HEK293T (cell line): Measurements from ENCODE around the gene RABL6.

Source experiments
- CTCF ChIA-PET: fragments of 350-600 bp; formaldehyde crosslinking; extraction: SDS; loops from one replicate; lab custom pipeline; 2021; ENCODE audit warnings: antibody characterized with exemption, inconsistent platforms; lab: Yijun Ruan, JAX
- POLR2A ChIA-PET: fragments of 350-600 bp; formaldehyde crosslinking; extraction: SDS; loops from one replicate; lab custom pipeline; 2020; ENCODE audit warnings: antibody characterized with exemption, inconsistent platforms; lab: Yijun Ruan, JAX
- DNase-seq: peaks from one replicate; pipeline ENCODE4 v3.0.0; 2012; ENCODE audit warnings: mixed read lengths; ENCODE audit errors: extremely low spot score
- ARNT ChIP-seq: fragments of 450-650 bp; IDR thresholded peaks from 2 replicates; pipeline ENCODE4 v1.6.1; 2017; ENCODE audit warnings: mild to moderate bottlenecking
- BHLHE40 ChIP-seq: fragments of 450-650 bp; IDR thresholded peaks from 2 replicates; pipeline ENCODE4 v1.6.1; 2016; ENCODE audit warnings: mild to moderate bottlenecking, moderate library complexity, borderline replicate concordance
- CTBP1 ChIP-seq: fragments of 450-650 bp; IDR thresholded peaks from 2 replicates; pipeline ENCODE4 v1.6.1; 2016; ENCODE audit warnings: borderline replicate concordance
- ELF4 ChIP-seq: fragments of 450-650 bp; IDR thresholded peaks from 2 replicates; pipeline ENCODE4 v1.6.1; 2017; ENCODE audit warnings: antibody characterized with exemption
- FOXA1 ChIP-seq: fragments of 450-650 bp; IDR thresholded peaks from 2 replicates; pipeline ENCODE4 v1.6.1; 2016; ENCODE audit warnings: mild to moderate bottlenecking
- FOXK2 ChIP-seq: fragments of 450-650 bp; IDR thresholded peaks from 2 replicates; pipeline ENCODE4 v1.6.1; 2016; ENCODE audit warnings: mild to moderate bottlenecking
- FOXM1 ChIP-seq: fragments of 450-650 bp; IDR thresholded peaks from 2 replicates; pipeline ENCODE4 v1.6.1; 2017; ENCODE audit warnings: mild to moderate bottlenecking, borderline replicate concordance
- HDGF ChIP-seq: fragments of 450-650 bp; IDR thresholded peaks from 2 replicates; pipeline ENCODE4 v1.6.1; 2017; ENCODE audit warnings: antibody characterized with exemption, borderline replicate concordance
- L3MBTL2 ChIP-seq: fragments of 450-650 bp; conservative IDR thresholded peaks from 2 replicates; pipeline ENCODE4 v1.6.1; 2016; ENCODE audit warnings: mild to moderate bottlenecking
- LEF1 ChIP-seq: fragments of 450-650 bp; IDR thresholded peaks from 2 replicates; pipeline ENCODE4 v1.6.1; 2017; ENCODE audit warnings: mild to moderate bottlenecking, borderline replicate concordance
- NFRKB ChIP-seq: fragments of 450-650 bp; IDR thresholded peaks from 2 replicates; pipeline ENCODE4 v1.6.1; 2016; ENCODE audit warnings: mild to moderate bottlenecking, moderate library complexity
- SP1 ChIP-seq: fragments of 450-650 bp; IDR thresholded peaks from 2 replicates; pipeline ENCODE4 v1.6.1; 2017
- SUZ12 ChIP-seq: fragments of 450-650 bp; IDR thresholded peaks from 2 replicates; pipeline ENCODE4 v1.6.1; 2016; ENCODE audit warnings: mild to moderate bottlenecking
- TARDBP ChIP-seq: fragments of 450-650 bp; IDR thresholded peaks from 2 replicates; pipeline ENCODE4 v1.6.1; 2016
- ZNF384 ChIP-seq: fragments of 450-650 bp; IDR thresholded peaks from 2 replicates; pipeline ENCODE4 v1.6.1; 2016
- TF ChIP-seq, protein P1 (sequence below): fragments of 450-650 bp; IDR thresholded peaks from 2 replicates; pipeline ENCODE4 v1.6.1; 2016

The RABL6 gene

GRCh38 chr9:136851941-136852663, 44.4 kb downstream of the RABL6 start, which contains the start of gene MAMDC4:
Gene MAMDC4 (plus strand): TSS chr9:136852346. CDS start chr9:136852417, 71 bp downstream.
- ChIA-PET POLR2A (interaction anchor here (1.2 to 1.8 kb wide), 2 partner anchors 14 kb away, joined by 3 to 6 read pairs; partner anchors contain the start of gene EDF1), CTCF (no interaction called here)
- no peak for DNase-seq
- TF ChIP-seq FOXK2 (no peak), ZNF384 (no peak), NFRKB (no peak), ARNT (no peak), FOXA1 (no peak), SP1 (no peak), SUZ12 (no peak), ELF4 (no peak), BHLHE40 (no peak), HDGF (no peak), L3MBTL2 (no peak)
- TF ChIP-seq, protein P1, sequence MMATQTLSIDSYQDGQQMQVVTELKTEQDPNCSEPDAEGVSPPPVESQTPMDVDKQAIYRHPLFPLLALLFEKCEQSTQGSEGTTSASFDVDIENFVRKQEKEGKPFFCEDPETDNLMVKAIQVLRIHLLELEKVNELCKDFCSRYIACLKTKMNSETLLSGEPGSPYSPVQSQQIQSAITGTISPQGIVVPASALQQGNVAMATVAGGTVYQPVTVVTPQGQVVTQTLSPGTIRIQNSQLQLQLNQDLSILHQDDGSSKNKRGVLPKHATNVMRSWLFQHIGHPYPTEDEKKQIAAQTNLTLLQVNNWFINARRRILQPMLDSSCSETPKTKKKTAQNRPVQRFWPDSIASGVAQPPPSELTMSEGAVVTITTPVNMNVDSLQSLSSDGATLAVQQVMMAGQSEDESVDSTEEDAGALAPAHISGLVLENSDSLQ = no peak

GRCh38 chr9:136852664-136853595, 45.2 kb downstream of the RABL6 start:
- ChIA-PET POLR2A (interaction anchor here (1.2 kb wide), 1 partner anchor 13 kb away, joined by 3 read pairs; the partner anchor contains the start of gene EDF1), CTCF (no interaction called here)
- DNase-seq = no peak
- TF ChIP-seq NFRKB (no peak), HDGF (no peak), L3MBTL2 (no peak), FOXM1 (no peak), SP1 (no peak), LEF1 (no peak), ARNT (no peak), ELF4 (no peak), ZNF384 (no peak), SUZ12 (no peak), TARDBP (no peak), BHLHE40 (no peak), FOXK2 (no peak), CTBP1 (no peak), FOXA1 (no peak)
- TF ChIP-seq, protein P1 = no peak

DNA sequence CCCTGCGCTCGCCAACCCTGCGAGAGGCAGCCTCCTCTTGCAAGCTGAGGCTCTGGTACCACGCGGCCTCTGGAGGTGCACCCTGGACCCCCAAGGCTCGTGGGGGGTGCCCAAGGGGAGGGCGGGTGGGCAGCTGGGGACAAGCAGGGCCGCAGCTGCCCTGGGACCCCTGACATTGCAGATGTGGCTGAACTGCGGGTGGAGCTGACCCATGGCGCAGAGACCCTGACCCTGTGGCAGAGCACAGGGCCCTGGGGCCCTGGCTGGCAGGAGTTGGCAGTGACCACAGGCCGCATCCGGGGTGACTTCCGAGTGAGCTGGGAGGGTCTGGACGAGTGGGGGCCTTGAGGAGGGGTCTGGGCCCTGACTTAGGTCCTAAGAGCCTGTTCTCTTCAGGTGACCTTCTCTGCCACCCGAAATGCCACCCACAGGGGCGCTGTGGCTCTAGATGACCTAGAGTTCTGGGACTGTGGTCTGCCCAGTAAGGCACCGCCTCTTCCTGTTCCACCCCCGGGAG, 45.9 kb downstream of the RABL6 start:
- no peak for TF ChIP-seq L3MBTL2
- no peak for TF ChIP-seq SUZ12
- TF ChIP-seq FOXA1 = no peak
- TF ChIP-seq FOXM1 = no peak
- no peak for TF ChIP-seq ZNF384
- TF ChIP-seq BHLHE40 = no peak
- POLR2A ChIA-PET = no interaction called here
- CTCF ChIA-PET = no interaction called here
- no peak for DNase-seq

GRCh38 chr9:136854113-136854841, 46.5 kb downstream of the RABL6 start:
- DNase-seq = no peak
- CTCF ChIA-PET = interaction anchor here (0.6 kb wide), 1 partner anchor 181 kb away, joined by 3 read pairs; no protein-coding TSS in a partner anchor
- TF ChIP-seq TARDBP = no peak
- no peak for TF ChIP-seq ELF4
- no peak for TF ChIP-seq BHLHE40
- no peak for TF ChIP-seq ZNF384
- no peak for TF ChIP-seq SP1
- POLR2A ChIA-PET = no interaction called here

- POLR2A ChIA-PET = no interaction called here
- no peak for TF ChIP-seq LEF1
- TF ChIP-seq TARDBP = no peak
- no peak for TF ChIP-seq FOXA1
- TF ChIP-seq CTBP1 = no peak
- TF ChIP-seq NFRKB = no peak
- no peak for TF ChIP-seq ARNT
- TF ChIP-seq, protein P1 = no peak
- TF ChIP-seq ELF4 = no peak
- TF ChIP-seq L3MBTL2 = no peak
- no peak for TF ChIP-seq SUZ12
- no peak for TF ChIP-seq ZNF384
- no peak for TF ChIP-seq HDGF
- TF ChIP-seq FOXM1 = no peak
- TF ChIP-seq SP1 = no peak
- TF ChIP-seq BHLHE40 = no peak
- no peak for TF ChIP-seq FOXK2
- CTCF ChIA-PET = interaction anchor here (0.6 kb wide), 1 partner anchor 181 kb away, joined by 3 read pairs; no protein-coding TSS in a partner anchor
- no peak for DNase-seq
Observed at GRCh38 chr9:136854842-136855460, 47.2 kb downstream of the RABL6 start.
